22Rv1 (cell line): ENCODE data around the gene CEP120.
"Not testable (repeated sequence)": the region's sequence is repeated elsewhere in the genome, so short reads cannot be mapped to it uniquely, and the experiment has no call there.

ENCODE experiments used
- H3K27ac ChIP-seq: fragments of 450-650 bp; 2 replicates; pipeline ENCODE4 v1.5.1; 2017
- ZFX ChIP-seq: fragments of 450-650 bp; IDR thresholded peaks from 2 replicates; pipeline ENCODE4 v1.6.1; 2017; ENCODE audit warnings: antibody characterized with exemption, borderline replicate concordance
- TF ChIP-seq, protein P1 (sequence below): fragments of 450-650 bp; IDR thresholded peaks from 2 replicates; pipeline ENCODE4 v1.5.1; 2017; ENCODE audit warnings: mild to moderate bottlenecking

CEP120 gene

GRCh38 chr5:123340928-123341327 lies 82.3 kb downstream of the CEP120 start:
- TF ChIP-seq ZFX, result no peak
- TF ChIP-seq, protein P1, sequence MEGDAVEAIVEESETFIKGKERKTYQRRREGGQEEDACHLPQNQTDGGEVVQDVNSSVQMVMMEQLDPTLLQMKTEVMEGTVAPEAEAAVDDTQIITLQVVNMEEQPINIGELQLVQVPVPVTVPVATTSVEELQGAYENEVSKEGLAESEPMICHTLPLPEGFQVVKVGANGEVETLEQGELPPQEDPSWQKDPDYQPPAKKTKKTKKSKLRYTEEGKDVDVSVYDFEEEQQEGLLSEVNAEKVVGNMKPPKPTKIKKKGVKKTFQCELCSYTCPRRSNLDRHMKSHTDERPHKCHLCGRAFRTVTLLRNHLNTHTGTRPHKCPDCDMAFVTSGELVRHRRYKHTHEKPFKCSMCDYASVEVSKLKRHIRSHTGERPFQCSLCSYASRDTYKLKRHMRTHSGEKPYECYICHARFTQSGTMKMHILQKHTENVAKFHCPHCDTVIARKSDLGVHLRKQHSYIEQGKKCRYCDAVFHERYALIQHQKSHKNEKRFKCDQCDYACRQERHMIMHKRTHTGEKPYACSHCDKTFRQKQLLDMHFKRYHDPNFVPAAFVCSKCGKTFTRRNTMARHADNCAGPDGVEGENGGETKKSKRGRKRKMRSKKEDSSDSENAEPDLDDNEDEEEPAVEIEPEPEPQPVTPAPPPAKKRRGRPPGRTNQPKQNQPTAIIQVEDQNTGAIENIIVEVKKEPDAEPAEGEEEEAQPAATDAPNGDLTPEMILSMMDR, result no peak
- H3K27ac ChIP-seq, result no peak overlapping the region

DNA sequence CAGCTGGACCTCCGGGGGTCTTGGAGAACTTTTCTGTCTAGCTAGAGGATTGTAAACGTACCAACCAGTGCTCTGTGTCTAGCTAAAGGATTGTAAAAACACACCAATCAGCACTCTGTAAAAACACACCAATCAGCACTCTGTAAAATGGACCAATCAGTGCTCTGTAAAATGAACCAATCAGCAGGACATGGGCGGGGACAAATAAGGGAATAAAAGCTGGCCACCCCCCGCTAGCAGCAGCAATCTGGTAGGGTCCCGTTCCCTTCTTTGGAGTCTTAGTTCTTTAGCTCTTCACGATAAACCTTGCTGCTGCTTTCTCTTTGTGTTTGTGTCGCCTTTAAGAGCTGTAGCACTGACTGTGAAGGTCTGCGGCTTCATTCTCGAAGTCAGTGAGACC lies 114.8 kb downstream of the CEP120 start:
- not testable (repeated sequence) for H3K27ac ChIP-seq

DNA sequence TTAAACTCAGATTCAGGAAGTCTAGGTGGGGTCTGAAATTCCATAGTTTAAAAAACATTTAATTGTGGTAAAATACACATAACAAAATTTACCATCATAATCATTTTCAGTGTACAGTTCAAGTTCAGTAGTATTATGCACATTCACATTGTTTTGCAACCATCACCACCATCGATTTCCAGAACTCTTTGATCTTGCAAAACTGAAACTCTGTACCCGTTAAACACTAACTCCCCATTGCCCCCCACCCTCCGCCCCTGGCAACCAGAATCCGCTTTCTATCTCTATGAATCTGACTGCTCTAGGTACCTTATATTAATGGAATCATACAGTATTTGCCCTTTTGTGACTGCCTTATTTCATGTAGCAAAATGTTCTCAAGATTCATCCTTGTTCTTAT lies 117.5 kb downstream of the CEP120 start:
- TF ChIP-seq, protein P1, result no peak
- TF ChIP-seq ZFX, result no peak
- H3K27ac ChIP-seq, result no peak overlapping the region

DNA sequence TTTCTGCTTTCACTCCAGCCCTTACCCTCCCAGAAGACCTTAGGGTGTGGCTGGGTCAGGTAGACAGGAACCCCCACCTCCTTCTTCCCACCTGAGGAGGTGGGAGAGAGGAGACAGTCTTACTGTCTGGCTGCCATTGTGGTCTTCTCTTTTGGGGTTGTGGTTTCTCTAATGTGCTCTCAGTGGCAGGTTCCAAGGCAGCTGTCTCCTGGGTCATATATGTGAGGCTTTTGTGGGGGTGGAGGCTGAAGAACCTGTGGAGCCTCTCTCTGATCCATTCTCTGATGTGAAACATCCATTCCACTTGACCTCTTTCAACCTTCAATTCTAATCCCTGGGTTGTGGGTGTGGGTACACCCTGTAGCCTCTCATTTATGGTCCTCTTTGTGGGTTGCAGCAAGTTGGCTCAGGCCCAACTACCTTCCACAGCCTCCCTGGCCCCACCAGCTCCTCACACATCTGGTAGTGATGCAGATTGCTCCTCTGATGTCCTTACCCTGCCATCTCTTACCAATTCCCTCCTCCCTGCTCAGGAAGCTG lies 118.4 kb downstream of the CEP120 start:
- no peak overlapping the region for H3K27ac ChIP-seq
- TF ChIP-seq ZFX, result no peak
- TF ChIP-seq, protein P1, result no peak

- no peak overlapping the region for H3K27ac ChIP-seq
- TF ChIP-seq, protein P1, result no peak
- TF ChIP-seq ZFX, result no peak
Observed at GRCh38 chr5:123303802-123304201, 119.4 kb downstream of the CEP120 start.

- TF ChIP-seq, protein P1, result no peak
- no peak for TF ChIP-seq ZFX
- no peak overlapping the region for H3K27ac ChIP-seq
Observed at GRCh38 chr5:123300266-123300665, 122.9 kb downstream of the CEP120 start.

DNA sequence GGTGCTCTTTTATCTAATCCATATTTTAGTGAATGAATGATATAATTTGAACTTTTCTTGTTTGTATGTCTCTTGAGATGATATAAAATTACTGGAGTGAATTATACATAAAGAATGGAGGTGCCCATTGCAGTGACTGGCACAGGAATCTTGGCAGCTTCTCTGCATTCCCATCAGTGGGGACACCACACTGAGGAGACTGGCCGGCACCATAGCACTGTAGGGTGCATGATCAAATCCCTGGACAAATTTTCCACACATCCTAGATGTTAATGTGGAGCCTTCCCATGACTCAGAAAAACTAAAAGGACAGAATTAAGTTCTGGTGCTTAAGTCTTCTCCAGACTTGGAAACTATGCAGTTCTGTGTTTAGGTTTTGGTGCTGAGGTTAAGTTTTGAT lies 124.1 kb downstream of the CEP120 start:
- TF ChIP-seq, protein P1, result no peak
- no peak for TF ChIP-seq ZFX

More for the DNA sequence above, 124.1 kb downstream of the CEP120 start:
- no peak overlapping the region for H3K27ac ChIP-seq
